C4-2B (cell line): ENCODE results near the gene RASSF5.

Experiments used
- H3K27ac ChIP-seq: fragments of 450-650 bp; 2 replicates; pipeline ENCODE4 v1.5.1; 2017
- CTCF ChIP-seq: fragments of 450-650 bp; conservative IDR thresholded peaks from 2 replicates; pipeline ENCODE4 v1.5.1; 2017; ENCODE audit warnings: mild to moderate bottlenecking
- ZFX ChIP-seq: fragments of 450-650 bp; IDR thresholded peaks from 2 replicates; pipeline ENCODE4 v1.6.1; 2017

Gene RASSF5

DNA sequence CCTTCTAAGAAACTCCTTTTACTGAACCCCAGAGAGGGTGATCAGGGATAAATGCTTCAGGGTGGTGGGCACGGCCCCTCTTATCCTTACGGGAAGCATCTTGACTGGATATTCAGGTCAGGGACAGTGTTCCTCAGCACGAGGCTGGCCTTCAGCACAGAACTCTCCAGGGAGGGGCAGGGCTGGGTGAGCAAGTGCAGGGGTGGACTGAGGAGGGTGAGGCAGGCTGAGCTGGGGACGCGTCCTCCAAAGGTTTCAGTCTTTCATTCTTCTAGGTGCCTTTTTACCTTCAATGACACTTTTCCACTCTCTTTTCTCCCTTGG lies 52.3 kb downstream of the RASSF5 start:
- no peak overlapping the region for H3K27ac ChIP-seq
- TF ChIP-seq CTCF (no peak), ZFX (no peak)

DNA sequence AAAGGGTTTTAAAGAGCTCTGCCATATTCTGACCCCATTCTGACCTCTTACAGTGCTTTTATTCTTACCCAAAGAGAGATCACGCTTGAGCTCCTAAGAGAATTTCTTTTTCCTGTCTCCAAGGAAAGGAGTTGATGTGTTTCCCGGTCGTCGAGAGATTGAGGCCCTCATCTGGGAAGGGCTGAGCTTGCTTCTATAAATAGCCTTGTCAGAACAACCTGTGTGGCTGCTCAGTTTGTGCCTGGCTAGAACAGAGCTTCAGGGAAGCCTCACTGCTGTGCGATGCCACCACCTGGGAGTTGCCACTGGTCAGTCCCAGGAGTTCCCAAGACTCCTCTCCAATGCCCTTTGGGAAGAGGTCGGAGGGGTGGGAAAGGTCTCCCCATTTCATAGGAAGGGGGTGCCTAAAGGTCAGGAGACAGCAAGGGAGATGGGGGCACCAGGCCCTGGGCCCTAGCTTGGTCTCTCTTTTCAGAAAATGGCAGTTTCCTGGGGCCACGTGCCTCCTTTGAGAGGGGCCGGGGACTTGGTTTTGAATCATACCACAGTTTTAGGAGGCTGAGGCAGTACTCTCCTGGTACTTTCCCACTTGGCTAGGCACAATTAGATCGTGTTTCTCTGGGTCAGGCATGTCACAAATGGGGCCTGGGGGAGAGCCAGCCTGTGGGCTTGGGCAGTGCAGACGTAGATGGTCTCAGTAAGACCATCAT lies 52.8 kb downstream of the RASSF5 start:
- H3K27ac ChIP-seq, result no peak overlapping the region

DNA sequence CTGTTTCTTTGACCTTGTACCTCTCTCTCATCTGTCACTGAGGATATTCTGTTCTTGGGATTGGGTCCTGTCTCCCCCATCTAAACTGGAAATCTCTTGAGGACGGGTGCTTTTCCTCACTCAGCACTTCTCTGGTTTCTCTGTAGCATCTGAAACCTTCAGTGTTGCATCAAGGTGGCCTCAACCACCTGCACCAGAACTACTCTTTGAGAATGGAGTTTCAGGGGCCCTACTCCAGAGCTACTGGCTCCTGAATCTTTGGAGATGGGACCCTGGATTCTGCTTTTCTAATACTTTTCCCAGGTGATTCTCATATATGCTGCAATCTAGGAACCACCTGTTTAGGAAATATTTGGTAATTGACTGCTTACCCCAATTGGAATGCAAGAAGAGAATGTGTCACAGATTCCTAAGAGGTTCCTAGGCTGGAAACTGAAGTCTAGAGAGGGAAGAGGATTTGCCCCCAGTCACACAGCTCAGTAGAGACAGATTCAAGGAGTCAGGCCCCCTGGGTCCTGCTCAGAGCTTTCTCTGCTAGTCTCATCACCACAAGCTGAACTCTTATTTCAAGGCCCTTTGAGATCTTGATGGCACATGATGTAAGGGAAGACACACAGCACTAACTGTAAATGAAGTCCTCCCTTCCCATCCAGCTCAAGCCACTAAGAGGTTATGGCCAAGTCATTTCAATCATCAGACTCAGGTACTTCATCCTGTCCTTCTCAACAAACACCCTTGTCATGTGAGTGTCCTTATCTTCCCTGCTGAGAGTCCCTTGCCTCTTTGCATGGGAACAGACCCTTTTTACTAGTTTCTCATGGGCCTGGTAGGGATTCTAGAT lies 56.3 kb downstream of the RASSF5 start:
- TF ChIP-seq CTCF, result no peak
- TF ChIP-seq ZFX, result no peak
- no peak overlapping the region for H3K27ac ChIP-seq

More for the DNA sequence above, 52.8 kb downstream of the RASSF5 start:
- TF ChIP-seq ZFX (no peak), CTCF (no peak)

DNA sequence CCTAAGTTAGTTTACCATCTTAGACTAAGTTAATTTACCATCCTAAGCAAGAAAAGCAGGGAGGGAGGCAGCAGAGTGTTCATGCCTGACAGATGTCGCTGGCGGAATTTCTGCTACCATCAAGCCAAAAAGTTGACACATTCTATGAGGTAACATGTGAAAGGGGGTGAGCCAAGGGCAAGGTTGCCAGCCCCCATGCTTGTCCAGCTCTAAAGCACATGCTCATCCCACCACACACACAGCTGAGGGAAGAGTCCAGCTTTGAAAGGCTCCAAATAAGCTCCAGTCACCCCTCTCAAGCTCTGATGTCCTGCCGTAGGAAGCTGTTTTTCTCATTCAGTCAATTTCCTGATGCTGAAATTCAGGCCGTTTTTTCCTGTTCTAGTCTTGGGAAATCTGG lies 58.7 kb downstream of the RASSF5 start:
- no peak overlapping the region for H3K27ac ChIP-seq
- TF ChIP-seq ZFX (no peak), CTCF (no peak)

DNA sequence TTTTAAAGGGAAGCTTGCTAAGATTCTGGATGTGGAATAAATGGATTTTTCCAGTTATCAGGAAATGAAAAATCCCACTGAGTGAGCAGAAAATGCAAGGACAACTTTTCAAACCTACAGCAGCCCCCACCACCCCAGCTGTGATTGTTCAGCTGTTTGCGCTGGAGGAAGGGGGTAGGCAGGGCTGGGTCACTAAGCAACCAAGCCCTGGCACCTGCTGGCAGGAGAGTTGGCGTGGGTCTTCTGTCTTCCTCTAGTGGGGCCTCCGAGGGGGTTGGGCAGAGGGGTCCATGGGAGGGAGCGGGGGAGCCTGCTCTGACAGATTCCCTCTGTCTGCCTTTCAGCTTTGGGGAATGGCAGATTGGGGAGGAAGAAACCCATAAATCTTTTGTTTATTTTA lies 59.7 kb downstream of the RASSF5 start:
- H3K27ac ChIP-seq, result no peak overlapping the region
- TF ChIP-seq ZFX, result no peak
- TF ChIP-seq CTCF, result no peak

- TF ChIP-seq CTCF, result no peak
- TF ChIP-seq ZFX, result no peak
- H3K27ac ChIP-seq, result no peak overlapping the region
Measured at GRCh38 chr1:206568256-206568655, 60.9 kb downstream of the RASSF5 start.

- no peak overlapping the region for H3K27ac ChIP-seq
- TF ChIP-seq ZFX (no peak), CTCF (no peak)
Measured at GRCh38 chr1:206568779-206569352, 61.5 kb downstream of the RASSF5 start.
